T-helper 1 cell treated with Interleukin-12 subunit alpha and Interleukin-12 subunit beta and Interleukin-4 antibody, amounts not matched to agents 30 ng/mL and 1 ng/mL, for 36 hours (primary cell): Measurements from ENCODE around the gene LGALS4. TPM values are rescaled to one million over a fixed set of nuclear protein-coding genes. Genes with fewer than 3 reads are reported as not detected.
"Not testable (repeated sequence)": the region's sequence is repeated elsewhere in the genome, so short reads cannot be mapped to it uniquely, and the experiment has no call there.

Experiments used
- intact Hi-C: fragments of 100-400 bp; cut with micrococcal nuclease; formaldehyde crosslinking; loops from one replicate; pipeline ENCODE4 v1.15.1; 2024
- total RNA-seq: library from RNA; stranded (reverse); gene quantifications from 2 replicates; pipeline ENCODE4 v1.2.3, GENCODE V29; 2022

The LGALS4 gene
- 1.6 and 1.8 TPM in 2 replicates for total RNA-seq

GRCh38 chr19:38812841-38813320 is at the start of gene LGALS4:
LGALS4 (minus strand) TSS chr19:38812945; CDS start chr19:38812886, 59 bp downstream.
- intact Hi-C loops, result no loop called here

DNA sequence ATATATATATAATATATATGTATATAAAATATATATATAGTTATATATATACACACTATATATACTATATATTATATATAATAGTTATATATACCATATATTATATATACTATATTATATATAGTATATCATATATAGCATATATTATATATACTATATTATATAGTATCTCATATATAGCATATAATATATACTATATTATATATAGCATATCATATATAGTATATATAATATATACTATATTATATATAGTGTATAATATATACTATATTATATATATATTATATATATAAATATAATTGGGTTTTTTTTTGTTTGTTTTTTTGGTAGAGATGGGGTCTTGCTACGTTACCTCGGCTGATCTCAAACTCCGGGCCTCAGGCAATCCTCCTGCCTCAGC is 48.6 kb upstream of the LGALS4 start:
- intact Hi-C loops, result no loop called here

DNA sequence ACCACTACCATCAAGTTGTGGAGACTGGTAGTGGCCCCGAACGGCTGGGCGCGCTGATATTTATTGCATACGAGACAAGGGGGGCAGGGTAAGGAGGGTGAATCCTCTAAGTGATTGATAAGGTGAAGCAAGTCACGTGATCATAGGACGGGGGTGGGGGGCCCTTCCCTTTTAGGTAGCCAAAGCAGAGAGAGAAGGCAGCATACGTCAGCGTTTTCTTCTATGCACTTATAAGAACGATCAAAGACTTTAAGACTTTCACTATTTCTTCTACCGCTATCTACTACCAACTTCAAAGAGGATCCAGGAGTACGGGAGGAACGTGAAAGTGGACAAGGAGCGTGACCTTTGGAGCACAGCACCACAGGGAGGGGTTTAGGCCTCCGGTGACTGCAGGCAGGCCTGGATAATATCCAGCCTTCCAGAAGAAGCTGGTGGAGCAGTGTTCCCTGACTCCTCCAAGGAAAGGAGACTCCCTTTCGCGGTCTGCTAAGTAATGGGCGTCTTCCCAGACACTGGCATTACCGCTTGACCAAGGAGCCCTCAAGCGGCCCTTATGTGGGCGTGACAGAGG is 47.0 kb upstream of the LGALS4 start:
- intact Hi-C loops, result not testable (repeated sequence)

GRCh38 chr19:38856813-38857212 is 44.1 kb upstream of the LGALS4 start:
- intact Hi-C loops, result no loop called here

DNA sequence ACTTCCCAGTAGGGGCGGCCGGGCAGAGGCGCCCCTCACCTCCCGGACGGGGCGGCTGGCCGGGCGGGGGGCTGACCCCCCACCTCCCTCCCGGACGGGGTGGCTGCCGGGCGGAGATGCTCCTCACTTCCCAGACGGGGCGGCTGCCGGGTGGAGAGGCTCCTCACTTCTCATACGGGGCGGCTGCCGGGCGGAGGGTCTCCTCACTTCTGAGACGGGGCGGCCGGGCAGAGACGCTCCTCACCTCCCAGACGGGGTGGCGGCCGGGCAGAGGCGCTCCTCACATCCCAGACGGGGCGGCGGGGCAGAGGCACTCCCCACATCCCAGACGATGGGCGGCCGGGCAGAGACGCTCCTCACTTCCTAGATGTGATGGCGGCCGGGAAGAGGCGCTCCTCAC is 43.0 kb upstream of the LGALS4 start:
- intact Hi-C loops, result not testable (repeated sequence)

DNA sequence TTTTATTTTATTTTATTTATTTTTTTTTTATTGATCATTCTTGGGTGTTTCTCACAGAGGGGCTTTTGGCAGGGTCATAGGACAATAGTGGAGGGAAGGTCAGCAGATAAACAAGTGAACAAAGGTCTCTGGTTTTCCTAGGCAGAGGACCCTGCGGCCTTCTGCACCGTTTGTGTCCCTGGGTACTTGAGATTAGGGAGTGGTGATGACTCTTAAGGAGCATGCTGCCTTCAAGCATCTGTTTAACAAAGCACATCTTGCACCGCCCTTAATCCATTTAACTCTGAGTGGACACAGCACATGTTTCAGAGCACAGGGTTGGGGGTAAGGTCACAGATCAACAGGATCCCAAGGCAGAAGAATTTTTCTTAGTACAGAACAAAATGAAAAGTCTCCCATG is 42.2 kb upstream of the LGALS4 start:
- intact Hi-C loops, result loop anchor here (5.0 kb wide), 1 partner anchor 537 kb away; the partner anchor contains the start of genes MED29 and PAF1

DNA sequence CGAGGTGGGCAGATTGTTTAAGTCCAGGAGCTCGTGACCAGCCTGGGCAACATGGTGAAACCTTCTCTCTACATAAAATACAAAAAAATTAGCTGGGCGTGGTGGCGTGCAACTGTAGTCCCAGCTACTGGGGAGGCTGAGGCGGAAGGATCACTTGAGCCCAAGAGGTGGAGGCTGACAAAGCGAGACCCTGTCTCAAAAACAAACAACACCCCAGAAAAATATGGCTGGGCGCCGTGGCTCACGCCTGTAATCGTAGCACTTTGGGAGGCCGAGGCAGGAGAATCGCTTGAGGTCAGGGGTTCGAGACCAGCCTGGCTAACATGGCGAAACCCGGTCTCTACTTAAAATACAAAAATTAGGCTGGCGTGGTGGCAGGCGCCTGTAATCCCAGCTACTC is 40.5 kb upstream of the LGALS4 start:
- intact Hi-C loops, result loop anchor here (5.0 kb wide), 1 partner anchor 539 kb away; the partner anchor contains the start of genes MED29 and PAF1

DNA sequence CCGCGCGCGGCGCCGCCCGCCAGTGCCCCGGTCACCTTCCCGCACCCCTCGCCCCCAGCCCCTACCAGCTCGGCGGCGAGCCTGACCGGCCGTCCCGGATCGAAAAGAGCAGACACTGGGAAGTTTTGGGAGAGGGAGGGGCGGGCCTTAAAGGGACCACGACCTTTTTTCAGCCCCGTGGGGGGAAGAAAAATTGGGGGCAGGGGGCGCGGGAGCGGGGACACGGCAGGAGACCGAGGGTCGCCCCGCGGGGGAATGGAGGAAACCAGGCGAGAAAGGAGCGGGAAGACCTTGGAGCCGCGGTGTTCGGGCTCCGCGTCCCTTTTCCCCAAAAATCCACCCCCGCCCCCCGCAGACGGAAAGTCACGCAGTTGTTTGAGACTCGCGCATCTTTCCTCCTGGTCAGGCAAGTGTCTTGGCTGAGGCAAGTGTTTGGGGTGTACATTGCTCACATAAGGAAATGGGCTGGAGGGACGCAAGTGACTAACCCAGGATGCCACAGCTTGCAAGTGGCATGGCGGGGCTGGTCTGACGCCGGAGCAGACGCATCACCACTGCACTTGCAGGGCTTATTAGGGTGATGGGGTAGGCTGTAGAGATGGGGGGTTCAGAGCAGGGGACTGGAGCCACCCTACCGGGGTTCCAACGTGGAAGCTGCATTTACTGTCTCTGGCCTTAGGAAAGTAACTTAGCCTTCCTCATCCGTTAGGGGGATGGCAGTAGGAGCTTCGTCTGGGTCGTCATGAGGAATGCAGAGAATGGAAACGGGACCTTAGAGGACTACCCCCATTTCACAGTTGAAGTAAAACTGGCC is 39.7 kb upstream of the LGALS4 start:
- intact Hi-C loops, result loop anchor here (1.0 to 5.0 kb wide), 2 partner anchors 17 to 540 kb away; partner anchors contain the start of genes MED29 and PAF1

- intact Hi-C loops, result loop anchor here (1.0 to 5.0 kb wide), 4 partner anchors 18 to 561 kb away; partner anchors contain the start of genes GGN, MED29, PAF1 and PLEKHG2
Observed at GRCh38 chr19:38851622-38852230, 39.0 kb upstream of the LGALS4 start.

DNA sequence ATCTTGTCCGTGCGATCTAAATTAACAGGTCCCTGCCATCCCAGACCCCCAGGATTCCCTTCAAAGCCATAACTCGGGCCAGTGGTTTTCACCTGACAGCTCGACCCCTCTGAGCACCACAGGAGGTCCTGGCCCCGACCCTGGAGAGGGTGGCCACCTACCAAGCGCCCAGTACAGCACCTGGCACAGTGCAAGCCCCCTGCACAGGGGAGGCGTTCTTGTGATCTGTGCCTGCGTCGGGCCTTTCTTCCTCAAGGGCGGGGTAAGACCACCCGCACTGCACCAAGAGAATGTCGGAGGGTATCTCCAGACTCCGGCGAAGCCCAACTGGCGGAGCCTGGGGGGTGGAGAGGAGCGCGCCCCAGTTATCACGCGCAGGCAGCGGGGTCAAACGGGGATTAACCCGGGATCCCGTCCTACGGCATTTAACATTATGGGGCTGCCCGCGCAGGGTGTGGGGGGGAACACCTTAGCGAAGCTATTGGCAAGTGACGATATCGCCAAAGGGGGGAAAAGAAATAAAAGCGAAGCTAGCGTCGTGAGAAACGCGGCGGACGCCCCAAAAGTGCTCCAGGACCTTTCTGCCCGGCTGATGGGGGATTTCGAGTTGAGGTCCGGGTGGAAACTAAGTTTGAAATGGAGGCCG is 38.4 kb upstream of the LGALS4 start:
- intact Hi-C loops, result loop anchor here (1.0 to 5.0 kb wide), 12 partner anchors 20 to 562 kb away; partner anchors contain the start of genes ACTN4, ECH1, EIF3K and GGN

DNA sequence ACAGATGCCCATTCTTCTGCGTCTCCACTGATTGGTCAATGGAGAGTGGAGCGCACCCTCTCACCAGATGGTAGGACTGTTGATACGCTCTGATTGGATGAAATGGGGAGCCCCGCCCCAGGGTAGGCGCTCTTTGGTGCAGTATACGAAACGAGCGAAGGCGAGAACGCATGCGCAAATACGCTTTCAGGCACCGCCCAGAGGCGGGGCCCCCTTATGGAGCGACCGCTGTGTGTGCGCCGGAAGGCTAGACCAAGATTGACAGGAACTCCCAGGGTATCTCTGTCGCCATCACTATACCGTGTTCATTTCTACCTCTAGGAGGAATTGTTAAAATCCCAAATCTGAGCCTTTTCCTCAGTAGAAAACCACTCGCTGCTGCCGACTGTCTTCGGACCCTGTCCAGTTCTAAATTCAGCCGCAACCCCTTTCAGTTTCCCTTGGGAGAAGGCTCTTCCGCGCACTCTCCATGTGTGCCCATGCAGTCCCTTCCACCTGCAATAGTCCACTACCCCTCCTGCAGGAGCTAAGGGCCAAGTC is 37.8 kb upstream of the LGALS4 start:
- intact Hi-C loops, result loop anchor here (1.0 to 5.0 kb wide), 12 partner anchors 19 to 562 kb away; partner anchors contain the start of genes ACTN4, ECH1, EIF3K and GGN

- intact Hi-C loops, result loop anchor here (1.0 to 5.0 kb wide), 14 partner anchors 19 to 563 kb away; partner anchors contain the start of genes ACTN4, ECH1, EIF3K and GGN
Observed at GRCh38 chr19:38849860-38850435, 37.2 kb upstream of the LGALS4 start, which contains the start of gene HNRNPL. HNRNPL (minus strand) TSS chr19:38849986; CDS start chr19:38849966, 20 bp downstream.

DNA sequence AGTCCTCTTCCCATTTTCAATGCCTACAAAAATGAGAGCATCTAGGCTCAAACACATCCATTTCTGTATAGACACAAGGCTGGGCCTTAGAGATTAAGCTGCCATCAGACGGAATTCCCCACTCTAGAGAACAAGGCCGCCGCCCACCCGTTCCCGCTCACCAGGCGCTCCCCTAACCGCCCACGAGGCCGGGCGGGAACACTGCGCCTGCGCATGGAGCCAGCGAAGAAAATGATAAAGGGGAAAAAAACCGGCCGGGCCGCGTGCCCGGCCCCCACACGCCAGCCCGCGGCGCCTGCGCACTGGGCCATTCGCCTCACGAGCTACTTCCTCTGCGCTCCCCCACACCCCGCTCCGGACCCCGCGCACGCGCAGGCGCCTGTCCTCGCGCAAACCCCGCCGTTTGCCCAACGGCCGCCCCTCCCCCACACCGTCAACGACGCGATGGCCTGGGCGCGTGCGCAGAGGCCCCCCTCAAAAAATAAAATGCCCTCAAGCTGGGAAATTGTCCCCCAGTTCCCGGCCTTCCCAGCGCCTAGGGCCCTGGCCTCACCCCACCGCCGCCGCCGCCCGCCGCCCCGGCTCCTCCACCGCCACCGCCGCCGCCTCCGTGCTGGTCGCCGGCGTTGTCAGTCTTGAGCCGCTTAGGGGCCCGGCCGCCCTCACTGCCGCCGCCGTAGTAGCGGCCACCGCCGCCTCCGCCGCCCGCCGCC is 36.6 kb upstream of the LGALS4 start:
- intact Hi-C loops, result loop anchor here (2.0 to 5.0 kb wide), 2 partner anchors 29 to 212 kb away; partner anchors contain the start of gene RINL

GRCh38 chr19:38848299-38849146 is 35.8 kb upstream of the LGALS4 start:
- intact Hi-C loops, result loop anchor here (2.0 to 5.0 kb wide), 2 partner anchors 30 to 211 kb away; partner anchors contain the start of gene RINL

- intact Hi-C loops, result loop anchor here (5.0 kb wide), 1 partner anchor 209 kb away; no protein-coding TSS in a partner anchor
Observed at GRCh38 chr19:38846097-38846496, 33.4 kb upstream of the LGALS4 start.

GRCh38 chr19:38845374-38846024 is 32.8 kb upstream of the LGALS4 start:
- intact Hi-C loops, result loop anchor here (5.0 kb wide), 1 partner anchor 208 kb away; no protein-coding TSS in a partner anchor

DNA sequence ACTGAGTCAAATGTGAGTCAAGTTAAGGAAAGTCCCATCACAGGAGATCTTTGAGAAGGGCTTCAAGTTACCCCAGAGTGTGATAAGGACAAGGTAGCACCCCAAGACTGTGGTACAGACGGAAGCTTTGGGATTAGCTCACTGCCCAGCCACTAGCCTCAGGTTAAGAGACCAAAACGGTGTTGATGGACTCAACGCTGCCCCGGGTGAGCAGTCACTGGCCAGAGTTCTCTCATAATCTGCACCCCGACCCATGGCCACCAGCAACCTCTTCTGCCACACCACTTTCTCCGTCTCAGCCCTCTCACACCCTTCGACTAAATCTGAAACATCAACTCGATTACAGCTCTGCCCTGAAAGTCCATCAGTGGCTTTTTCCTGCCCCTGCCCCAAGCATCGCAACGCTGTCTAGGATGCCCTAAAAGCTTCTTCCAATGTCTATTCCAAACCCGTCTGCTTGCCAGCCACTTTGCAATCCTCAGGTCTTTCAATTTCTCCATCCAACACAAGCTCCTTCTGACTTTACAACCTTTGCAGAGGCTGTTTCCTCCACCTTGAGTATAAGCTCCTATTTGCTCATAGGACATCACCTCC is 31.4 kb upstream of the LGALS4 start:
- intact Hi-C loops, result no loop called here
